ENCODE measurements around the gene VRK2. TPM values are rescaled to one million over a fixed set of nuclear protein-coding genes. Genes with fewer than 3 reads are reported as not detected.
"Not testable (repeated sequence)": the region's sequence is repeated elsewhere in the genome, so short reads cannot be mapped to it uniquely, and the experiment has no call there.

The VRK2 gene
- total and polyA plus RNA-seq, 5 donors = 10.2 to 28.9 (median 23.5) TPM

DNA sequence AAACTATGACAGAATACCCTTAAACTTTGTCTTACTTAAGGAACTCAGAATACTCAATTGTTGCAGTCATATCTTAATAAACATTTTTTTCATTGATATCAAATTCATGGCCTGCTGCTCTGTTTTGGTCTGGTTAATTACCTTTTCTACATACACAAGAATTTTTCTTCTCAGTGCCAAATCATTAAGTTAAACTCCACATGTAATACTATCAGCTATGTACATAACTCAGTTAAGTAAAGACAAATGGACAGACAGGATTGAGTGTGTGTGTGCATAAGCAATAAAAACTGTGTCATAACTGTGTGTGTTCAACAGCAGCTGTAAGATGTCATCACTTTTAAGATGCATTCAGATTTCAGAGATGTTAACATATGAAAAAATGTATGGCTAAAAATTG lies 34.4 kb downstream of the VRK2 start:
- no peak for ATAC-seq
- Histone ChIP-seq H3K27me3 (ENCODE audit: control insufficient read depth, insufficient read depth) (no peaks in the 10 kb centered on the region), H3K9me3 (ENCODE audit: control insufficient read depth, low read length) (no peaks in the 10 kb centered on the region), H3K27ac (ENCODE audit: low read length) (no peak overlapping the region), H3K4me1 (ENCODE audit: control insufficient read depth, insufficient read depth, low read length) (no peaks in the 10 kb centered on the region), H3K4me3 (ENCODE audit: low read length) (no peak overlapping the region)
- no peak for DNase-seq
- intact Hi-C loops (cut with DNase I) = no loop called here

DNA sequence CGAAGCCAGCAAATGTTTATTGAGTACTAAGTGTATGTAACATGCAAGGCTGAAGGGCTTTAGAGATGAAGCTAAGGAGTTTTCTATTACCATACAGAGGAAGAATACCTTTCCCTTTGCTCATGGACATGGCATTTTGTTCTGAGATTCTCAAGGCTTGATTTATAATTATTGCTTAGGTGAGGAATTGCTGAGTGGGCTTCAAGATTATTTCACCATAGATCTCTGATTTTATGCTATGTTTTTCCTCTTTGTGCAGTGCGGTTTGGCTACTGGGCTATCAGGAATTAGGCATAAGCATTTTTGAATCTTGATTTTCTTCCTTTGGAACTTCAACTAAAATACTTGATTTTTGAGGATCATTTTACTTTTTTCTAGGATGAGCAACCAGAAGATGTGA lies 42.5 kb downstream of the VRK2 start:
- intact Hi-C loops (cut with DNase I) = no loop called here
- H3K4me3 ChIP-seq (ENCODE audit: low read length) = no peak overlapping the region
- no peak overlapping the region for H3K27ac ChIP-seq (ENCODE audit: low read length)
- no peaks in the 10 kb centered on the region for H3K9me3 ChIP-seq (ENCODE audit: control insufficient read depth, low read length)
- ATAC-seq (no peak), DNase-seq (no peak)
- no peaks in the 10 kb centered on the region for H3K27me3 ChIP-seq (ENCODE audit: control insufficient read depth, insufficient read depth)
- WGBS = 91% methylated on average over 2 of the region's 2 CpGs
- H3K4me1 ChIP-seq (ENCODE audit: control insufficient read depth, insufficient read depth, low read length) = no peaks in the 10 kb centered on the region

DNA sequence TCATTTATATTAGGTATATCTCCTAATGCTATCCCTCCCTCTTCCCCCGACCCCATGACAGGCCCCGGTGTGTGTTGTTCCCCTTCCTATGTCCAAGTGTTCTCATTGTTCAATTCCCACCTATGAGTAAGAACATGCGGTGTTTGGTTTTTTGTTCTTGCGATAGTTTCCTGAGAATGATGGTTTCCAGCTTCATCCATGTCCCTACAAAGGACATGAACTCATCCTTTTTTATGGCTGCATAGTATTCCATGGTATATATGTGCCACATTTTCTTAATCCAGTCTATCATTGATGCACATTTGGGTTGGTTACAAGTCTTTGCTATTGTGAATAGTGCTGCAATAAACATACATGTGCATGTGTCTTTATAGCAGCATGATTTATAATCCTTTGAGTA lies 46.2 kb downstream of the VRK2 start:
- H3K4me1 ChIP-seq (ENCODE audit: control insufficient read depth, insufficient read depth, low read length); H3K9me3 ChIP-seq (ENCODE audit: control insufficient read depth, low read length); H3K27me3 ChIP-seq (ENCODE audit: control insufficient read depth, insufficient read depth); H3K4me3 ChIP-seq (ENCODE audit: low read length); ATAC-seq; H3K27ac ChIP-seq (ENCODE audit: low read length); DNase-seq; intact Hi-C loops (cut with DNase I): not testable (repeated sequence)
- 96% methylated on average over 4 of the region's 4 CpGs for WGBS

DNA sequence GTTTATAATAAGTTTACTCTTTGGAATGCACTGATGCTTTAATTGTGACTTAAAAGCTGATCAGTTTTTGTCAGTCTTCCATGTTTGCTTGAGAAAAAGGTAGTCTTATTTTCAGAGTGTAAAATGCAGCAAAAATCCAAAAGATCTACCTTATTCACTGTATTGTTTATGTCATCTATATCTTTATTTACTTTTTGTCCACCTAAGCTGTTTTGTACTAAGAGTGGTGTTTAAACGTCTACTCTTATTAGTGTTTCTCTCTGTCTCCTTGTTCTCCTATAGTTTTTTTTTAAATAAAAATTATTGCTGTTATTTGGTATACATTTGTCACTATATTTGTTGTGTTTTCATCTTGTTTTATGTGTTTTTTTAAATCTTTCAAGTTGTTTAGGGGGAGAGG lies 50.4 kb downstream of the VRK2 start:
- DNase-seq (no peak), ATAC-seq (no peak)
- Histone ChIP-seq H3K4me3 (ENCODE audit: low read length) (no peak overlapping the region), H3K27ac (ENCODE audit: low read length) (no peak overlapping the region), H3K27me3 (ENCODE audit: control insufficient read depth, insufficient read depth) (no peaks in the 10 kb centered on the region), H3K4me1 (ENCODE audit: control insufficient read depth, insufficient read depth, low read length) (peaks cover 1% of the 10 kb centered on the region), H3K9me3 (ENCODE audit: control insufficient read depth, low read length) (no peaks in the 10 kb centered on the region)
- WGBS = 85% methylated on average over 1 of the region's 1 CpG
- intact Hi-C loops (cut with DNase I) = no loop called here

DNA sequence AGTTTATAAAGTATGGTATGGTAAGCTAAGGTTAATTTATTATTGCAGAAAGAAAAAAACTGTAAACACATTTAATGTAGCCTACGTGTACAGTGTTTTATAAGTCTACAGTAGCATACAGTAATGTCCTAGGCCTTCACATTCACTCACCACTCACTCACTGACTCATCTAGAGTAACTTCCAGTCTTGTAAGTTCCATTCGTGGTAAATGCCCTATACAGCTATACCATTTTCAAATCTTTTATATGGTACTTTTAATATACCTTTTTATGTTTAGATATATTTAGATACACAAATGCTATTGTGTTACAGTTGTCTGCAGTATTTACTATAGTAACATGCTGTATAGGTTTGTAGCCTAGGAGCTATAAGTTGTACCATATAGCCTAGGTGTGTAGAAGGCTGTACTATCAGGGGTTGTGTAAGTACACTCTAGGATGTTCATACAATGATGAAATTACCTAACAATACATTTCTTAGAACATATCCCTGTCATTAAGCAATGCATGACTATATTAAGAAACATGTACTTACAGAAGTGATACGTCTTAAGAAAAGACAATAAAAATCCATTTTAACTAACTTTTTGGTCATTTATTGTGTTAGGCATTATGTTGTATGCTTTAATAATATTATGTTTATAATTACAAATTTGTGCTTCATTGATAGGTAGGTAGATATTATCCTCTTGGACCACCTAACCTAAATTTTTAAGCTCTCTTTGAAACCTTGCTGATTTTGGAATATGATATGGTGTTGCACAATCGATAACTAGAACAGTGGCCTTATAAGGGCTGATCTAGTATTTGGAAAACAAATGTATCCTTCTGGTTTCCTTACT lies 51.9 kb downstream of the VRK2 start:
- H3K4me1 ChIP-seq (ENCODE audit: control insufficient read depth, insufficient read depth, low read length) = peaks cover 1% of the 10 kb centered on the region
- DNase-seq = no peak
- H3K27me3 ChIP-seq (ENCODE audit: control insufficient read depth, insufficient read depth) = no peaks in the 10 kb centered on the region
- whole genome bisulfite sequencing = 93% methylated on average over 4 of the region's 4 CpGs
- intact Hi-C loops (cut with DNase I) = no loop called here
- no peak overlapping the region for H3K27ac ChIP-seq (ENCODE audit: low read length)
- H3K9me3 ChIP-seq (ENCODE audit: control insufficient read depth, low read length) = no peaks in the 10 kb centered on the region
- no peak overlapping the region for H3K4me3 ChIP-seq (ENCODE audit: low read length)
- ATAC-seq = no peak

DNA sequence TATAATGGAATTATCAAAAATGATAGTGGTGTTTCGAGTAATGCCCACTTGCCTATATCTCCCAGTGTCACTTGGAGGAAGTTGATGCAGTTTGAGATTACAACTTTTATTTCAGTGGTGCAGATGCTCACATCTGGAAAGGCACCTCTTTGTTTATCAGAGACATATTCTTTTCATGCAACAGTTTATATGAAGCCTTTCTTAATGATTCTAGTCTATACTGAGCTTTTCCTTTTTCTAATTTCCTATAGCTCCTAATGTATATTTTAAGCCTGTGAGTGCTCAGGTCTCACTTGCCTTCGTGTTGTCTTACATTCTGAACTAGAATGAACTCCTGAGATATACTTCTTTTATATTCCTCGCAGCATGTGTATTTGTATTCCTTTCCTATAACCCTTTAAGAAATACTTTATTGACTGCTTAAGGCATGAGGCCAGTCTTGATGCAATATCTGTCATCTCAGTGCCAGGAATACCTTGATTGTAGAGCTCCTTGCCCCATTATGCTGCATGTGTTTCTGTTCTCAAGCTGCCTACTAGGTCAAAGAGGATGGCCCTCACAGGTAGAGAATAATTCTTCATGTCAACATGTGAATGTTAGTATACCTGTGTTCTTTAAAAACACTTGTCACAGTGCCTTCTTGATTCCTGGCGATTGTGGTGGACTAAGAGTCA lies 52.6 kb downstream of the VRK2 start:
- intact Hi-C loops (cut with DNase I) = no loop called here
- ATAC-seq = no peak

DNA sequence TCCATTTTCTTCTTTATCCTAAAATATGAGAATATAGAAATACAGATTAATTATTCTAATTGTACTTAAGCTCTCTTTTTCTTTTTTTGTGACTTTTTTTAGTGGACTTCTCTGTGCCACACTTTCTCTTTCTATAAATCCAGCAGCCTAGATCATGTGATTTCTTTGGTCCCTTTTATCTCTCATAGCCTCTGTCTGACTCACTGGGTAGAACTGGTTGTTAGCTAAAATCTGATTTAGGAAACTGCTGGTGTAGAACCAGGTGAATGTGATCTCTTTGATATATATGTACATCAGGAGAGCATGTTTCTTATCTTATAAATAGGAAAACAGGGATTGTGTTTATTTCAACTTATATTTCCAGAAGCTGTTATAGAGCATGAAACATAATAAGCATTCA lies 54.9 kb downstream of the VRK2 start:
- intact Hi-C loops (cut with DNase I) = no loop called here
- Histone ChIP-seq H3K9me3 (ENCODE audit: control insufficient read depth, low read length) (no peaks in the 10 kb centered on the region), H3K4me1 (ENCODE audit: control insufficient read depth, insufficient read depth, low read length) (peaks cover 1% of the 10 kb centered on the region), H3K27ac (ENCODE audit: low read length) (no peak overlapping the region), H3K27me3 (ENCODE audit: control insufficient read depth, insufficient read depth) (no peaks in the 10 kb centered on the region), H3K4me3 (ENCODE audit: low read length) (no peak overlapping the region)
- DNase-seq = no peak
- no peak for ATAC-seq

More for the DNA sequence above, 52.6 kb downstream of the VRK2 start:
- H3K27me3 ChIP-seq (ENCODE audit: control insufficient read depth, insufficient read depth) = no peaks in the 10 kb centered on the region
- no peak overlapping the region for H3K4me3 ChIP-seq (ENCODE audit: low read length)
- WGBS = 95% methylated on average over 4 of the region's 4 CpGs
- no peak overlapping the region for H3K27ac ChIP-seq (ENCODE audit: low read length)
- peaks cover 1% of the 10 kb centered on the region for H3K4me1 ChIP-seq (ENCODE audit: control insufficient read depth, insufficient read depth, low read length)
- no peaks in the 10 kb centered on the region for H3K9me3 ChIP-seq (ENCODE audit: control insufficient read depth, low read length)
- no peak for DNase-seq

DNA sequence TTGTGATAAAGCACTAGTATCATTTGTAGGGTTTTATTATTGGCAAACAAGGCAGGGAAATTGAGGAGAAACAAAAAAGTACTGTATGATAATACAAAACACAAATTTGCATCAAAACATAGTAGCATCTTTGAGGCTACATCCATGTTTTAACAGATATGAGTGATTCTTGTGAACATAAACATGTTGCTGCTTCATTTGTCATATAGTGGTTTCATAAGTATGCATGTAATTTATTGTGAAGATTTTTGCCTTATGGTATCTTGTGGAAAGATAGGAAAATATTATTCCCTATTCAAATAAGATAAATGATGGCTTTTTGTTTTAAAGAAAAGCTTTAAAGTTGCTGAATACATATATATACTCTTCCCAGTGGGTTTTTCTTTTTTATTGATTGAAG lies 60.3 kb downstream of the VRK2 start:
- no peak overlapping the region for H3K27ac ChIP-seq (ENCODE audit: low read length)
- no peak for ATAC-seq

DNA sequence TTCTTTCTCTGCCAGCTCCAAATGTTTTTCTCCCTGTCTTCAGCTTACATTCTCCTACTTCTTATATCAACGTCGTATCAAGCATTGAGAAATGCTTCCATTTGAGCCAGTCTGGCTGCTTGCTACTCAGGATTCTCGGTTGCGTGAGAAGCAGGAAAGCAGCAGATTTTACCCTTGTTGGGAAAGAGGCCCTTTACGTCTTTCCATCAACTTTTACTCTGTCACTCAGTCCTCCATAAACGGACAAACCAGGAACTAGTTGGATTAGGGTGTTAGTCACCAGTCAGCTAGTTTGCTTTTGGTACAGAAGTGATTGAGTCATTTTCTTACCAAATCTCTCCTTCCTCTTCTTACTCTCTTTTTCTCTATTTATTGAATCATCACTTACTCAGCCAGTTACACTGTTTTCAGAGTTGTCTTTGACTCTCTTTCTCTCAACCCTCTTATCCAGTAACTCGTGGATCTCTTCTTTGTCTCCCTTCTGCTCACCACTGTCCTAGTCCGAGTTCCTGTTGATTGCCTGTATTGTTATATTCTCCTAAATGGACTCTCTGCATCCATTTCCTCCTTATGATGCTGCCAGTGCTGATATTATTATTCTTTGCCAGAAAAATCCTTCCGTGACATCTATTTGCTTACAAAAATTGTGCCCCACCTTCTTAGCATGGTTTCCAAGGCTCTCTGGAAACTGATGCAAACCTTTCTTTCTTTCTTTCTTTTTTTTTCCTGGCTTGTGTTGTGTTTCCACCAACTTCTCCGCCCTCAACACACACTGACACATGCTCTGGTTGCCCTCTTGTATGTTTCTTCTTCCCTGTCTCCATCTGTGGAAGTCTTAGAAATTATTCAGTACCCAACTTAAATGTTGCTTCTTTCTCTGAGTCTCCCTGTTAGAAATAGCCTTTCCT lies 61.5 kb downstream of the VRK2 start:
- ATAC-seq = peak; percentile 43 to 62
- no peaks in the 10 kb centered on the region for H3K9me3 ChIP-seq (ENCODE audit: control insufficient read depth, low read length)
- no peak overlapping the region for H3K4me3 ChIP-seq (ENCODE audit: low read length)

More for the DNA sequence above, 60.3 kb downstream of the VRK2 start:
- intact Hi-C loops (cut with DNase I) = no loop called here
- Histone ChIP-seq H3K9me3 (ENCODE audit: control insufficient read depth, low read length) (no peaks in the 10 kb centered on the region), H3K27me3 (ENCODE audit: control insufficient read depth, insufficient read depth) (no peaks in the 10 kb centered on the region), H3K4me3 (ENCODE audit: low read length) (no peak overlapping the region), H3K4me1 (ENCODE audit: control insufficient read depth, insufficient read depth, low read length) (no peaks in the 10 kb centered on the region)
- DNase-seq = no peak

DNA sequence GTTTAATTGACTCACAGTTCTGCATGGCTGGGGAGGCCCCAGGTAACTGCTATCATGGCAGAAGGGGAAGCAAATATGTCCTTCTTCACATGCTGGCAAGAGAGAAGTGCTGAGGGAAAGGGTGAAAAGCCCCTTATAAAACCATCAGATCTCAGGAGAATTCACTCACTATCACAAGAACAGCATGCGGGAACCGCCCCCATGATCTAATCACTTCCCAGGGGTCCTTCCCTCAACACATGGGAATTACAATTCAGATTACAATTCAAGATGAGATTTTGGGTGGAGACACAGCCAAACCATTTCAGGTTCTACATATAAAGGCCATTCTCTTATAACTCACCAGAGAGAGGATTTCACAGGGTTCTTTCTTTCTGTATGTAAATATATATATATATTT lies 62.9 kb downstream of the VRK2 start:
- Histone ChIP-seq H3K9me3 (ENCODE audit: control insufficient read depth, low read length) (no peaks in the 10 kb centered on the region), H3K27ac (ENCODE audit: low read length) (no peak overlapping the region), H3K4me3 (ENCODE audit: low read length) (no peak overlapping the region), H3K4me1 (ENCODE audit: control insufficient read depth, insufficient read depth, low read length) (no peaks in the 10 kb centered on the region), H3K27me3 (ENCODE audit: control insufficient read depth, insufficient read depth) (no peaks in the 10 kb centered on the region)
- no peak for DNase-seq
- intact Hi-C loops (cut with DNase I) = no loop called here
- 90% methylated on average over 2 of the region's 2 CpGs for WGBS
- ATAC-seq = no peak

More for the DNA sequence above, 61.5 kb downstream of the VRK2 start:
- no peaks in the 10 kb centered on the region for H3K27me3 ChIP-seq (ENCODE audit: control insufficient read depth, insufficient read depth)
- no peaks in the 10 kb centered on the region for H3K4me1 ChIP-seq (ENCODE audit: control insufficient read depth, insufficient read depth, low read length)
- no peak for DNase-seq
- no peak overlapping the region for H3K27ac ChIP-seq (ENCODE audit: low read length)
- WGBS = 77% methylated on average over 10 of the region's 10 CpGs
- intact Hi-C loops (cut with DNase I) = no loop called here

DNA sequence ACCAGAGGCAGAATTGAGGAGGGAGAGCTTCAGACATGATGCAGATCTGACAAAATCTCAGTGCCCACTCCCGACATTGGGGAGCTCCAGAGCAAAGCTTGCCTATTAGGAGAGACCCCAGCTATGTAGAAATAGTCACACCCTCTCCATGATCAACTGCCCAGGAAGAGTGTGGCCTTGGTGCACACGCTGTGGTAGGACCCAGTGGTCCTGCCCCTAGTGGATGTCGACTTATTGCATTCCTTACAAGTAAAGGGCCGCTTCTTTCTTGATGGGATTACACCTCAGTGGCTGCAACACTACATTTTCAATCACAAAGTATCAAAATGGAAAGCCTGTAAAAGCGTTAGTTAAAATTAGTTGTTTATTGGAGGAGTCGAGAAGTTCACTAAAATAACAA lies 64.2 kb downstream of the VRK2 start:
- Histone ChIP-seq H3K9me3 (ENCODE audit: control insufficient read depth, low read length) (no peaks in the 10 kb centered on the region), H3K4me3 (ENCODE audit: low read length) (no peak overlapping the region), H3K27ac (ENCODE audit: low read length) (no peak overlapping the region), H3K27me3 (ENCODE audit: control insufficient read depth, insufficient read depth) (no peaks in the 10 kb centered on the region), H3K4me1 (ENCODE audit: control insufficient read depth, insufficient read depth, low read length) (no peaks in the 10 kb centered on the region)
- intact Hi-C loops (cut with DNase I) = no loop called here
- DNase-seq (no peak), ATAC-seq (no peak)
- WGBS = 99% methylated on average over 6 of the region's 6 CpGs
